GM12873 (cell line): ENCODE results near the gene WFIKKN1.

Source experiments
- CTCF ChIP-seq: IDR thresholded peaks from 2 replicates; pipeline ENCODE4 v1.5.1; 2012; ENCODE audit warnings: low read depth, mild to moderate bottlenecking, moderate library complexity, low read length, control low read depth; ENCODE audit not compliant: insufficient read depth; ENCODE audit errors: missing control alignments

WFIKKN1 gene

GRCh38 chr16:637081-638018 is 6.6 kb downstream of the WFIKKN1 start:
- no peak for TF ChIP-seq CTCF

DNA sequence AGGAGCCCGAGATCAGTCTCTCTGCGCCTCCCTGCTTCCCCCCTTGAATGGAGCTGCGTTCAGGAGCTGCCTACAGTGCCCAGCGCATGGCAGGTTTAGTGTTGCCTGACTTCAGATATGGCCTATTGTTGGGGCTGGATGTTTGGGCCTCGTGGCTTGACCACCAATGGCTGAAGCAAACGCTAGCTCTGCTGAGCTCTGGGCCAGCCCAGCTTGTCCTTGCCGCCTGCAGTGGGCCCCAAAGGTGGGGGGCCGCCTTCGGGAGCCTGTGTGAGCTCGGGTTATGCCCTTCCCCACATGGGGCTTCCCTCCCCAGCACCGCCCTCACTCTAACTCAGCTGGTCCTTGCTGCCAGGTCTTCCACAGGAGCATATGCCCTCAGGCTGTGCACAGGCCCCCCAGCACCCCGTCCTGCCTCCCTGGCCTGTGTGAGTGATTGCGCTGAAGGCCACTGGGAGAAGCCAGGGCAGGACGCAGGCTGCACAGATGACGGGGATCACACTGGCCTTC is 7.3 kb downstream of the WFIKKN1 start:
- TF ChIP-seq CTCF, result no peak

GRCh38 chr16:638836-639235 is 8.1 kb downstream of the WFIKKN1 start:
- no peak for TF ChIP-seq CTCF

DNA sequence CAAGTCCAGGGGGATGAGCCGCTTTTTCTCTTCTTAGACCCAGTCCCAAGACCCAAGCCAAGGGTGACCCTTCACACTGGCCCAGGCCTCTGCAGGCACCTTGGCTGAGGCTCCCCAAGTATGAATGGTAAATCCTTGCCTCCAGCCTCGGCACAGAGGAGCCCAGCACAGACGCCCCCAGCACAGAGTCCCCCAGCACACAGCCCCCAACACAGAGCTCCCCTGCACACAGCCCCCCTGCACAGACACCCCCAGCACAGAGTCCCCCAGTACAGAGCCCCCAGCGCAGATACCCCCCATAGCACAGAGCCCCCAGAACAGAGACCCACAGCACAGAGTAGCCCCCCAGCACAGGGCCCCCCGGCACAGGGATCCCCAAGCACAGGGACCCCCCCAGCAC is 9.8 kb downstream of the WFIKKN1 start:
- no peak for TF ChIP-seq CTCF

- TF ChIP-seq CTCF, result no peak
Observed at GRCh38 chr16:641326-642188, 10.8 kb downstream of the WFIKKN1 start, which contains the start of gene MCRIP2. Gene MCRIP2 (plus strand): TSS chr16:641828. CDS start chr16:641992, 164 bp downstream.

- no peak for TF ChIP-seq CTCF
Observed at GRCh38 chr16:642189-643049, 11.6 kb downstream of the WFIKKN1 start.
